Dermis microvascular lymphatic vessel endothelial cell (primary cell): ENCODE data around the gene ABCB7. TPM values are rescaled to one million over a fixed set of nuclear protein-coding genes. Genes with fewer than 3 reads are reported as not detected.
"Not testable (repeated sequence)": the region's sequence is repeated elsewhere in the genome, so short reads cannot be mapped to it uniquely, and the experiment has no call there.

Experiments used
- DNase-seq, 2 donors: peaks; one replicate each; pipeline versions ENCODE4 v3.0.0 to v3.0.0-alpha.2; 2010; ENCODE audit warnings: low read depth in 2 of 2
- total RNA-seq: library from RNA; depleted of rRNA; stranded (reverse); fragments of >200 nt; gene quantifications from 2 replicates; pipeline ENCODE4 v1.2.1, GENCODE V29; 2014

ABCB7 gene
- 29.0 and 31.1 TPM in 2 replicates for total RNA-seq

- peak; percentile 50 to 68 for DNase-seq
These were observed at the start of gene ABCB7 for GRCh38 chrX:75155827-75156525. Gene ABCB7 (minus strand): TSS chrX:75156283. CDS start chrX:75156272, 11 bp downstream.

GRCh38 chrX:75188415-75189206 is 32.5 kb upstream of the ABCB7 start:
- not testable (repeated sequence) for DNase-seq

GRCh38 chrX:75181721-75182120 is 25.6 kb upstream of the ABCB7 start:
- no peak for DNase-seq

GRCh38 chrX:75179536-75180293 is 23.6 kb upstream of the ABCB7 start:
- DNase-seq = not testable (repeated sequence)

- not testable (repeated sequence) for DNase-seq
These were observed 16.3 kb upstream of the ABCB7 start for GRCh38 chrX:75172257-75172890.

GRCh38 chrX:75158054-75158453 is 2.0 kb upstream of the ABCB7 start:
- no peak for DNase-seq

- DNase-seq = peak; percentile 14 to 17
These were observed 455 bp upstream of the ABCB7 start for GRCh38 chrX:75156531-75156945.

GRCh38 chrX:75155447-75155826 is 646 bp downstream of the ABCB7 start:
- peak in 1 of 2 donors; percentile 19 for DNase-seq

GRCh38 chrX:75154871-75155270 is 1.2 kb downstream of the ABCB7 start:
- no peak for DNase-seq

GRCh38 chrX:75151827-75152592 is 4.1 kb downstream of the ABCB7 start:
- DNase-seq = no peak

- DNase-seq = no peak
These were observed 6.4 kb downstream of the ABCB7 start for GRCh38 chrX:75149654-75150053.

GRCh38 chrX:75132672-75133071 is 23.4 kb downstream of the ABCB7 start:
- DNase-seq = no peak

GRCh38 chrX:75131973-75132627 is 24.0 kb downstream of the ABCB7 start:
- no peak for DNase-seq

- DNase-seq = not testable (repeated sequence)
These were observed 27.0 kb downstream of the ABCB7 start for GRCh38 chrX:75129069-75129468.

- no peak for DNase-seq
These were observed 37.8 kb downstream of the ABCB7 start for GRCh38 chrX:75118296-75118695.

GRCh38 chrX:75115707-75116413 is 40.2 kb downstream of the ABCB7 start:
- DNase-seq = no peak

- DNase-seq = no peak
These were observed 41.4 kb downstream of the ABCB7 start for GRCh38 chrX:75114638-75115037.

- DNase-seq = no peak
These were observed 42.4 kb downstream of the ABCB7 start for GRCh38 chrX:75113664-75114063.

- no peak for DNase-seq
These were observed 48.1 kb downstream of the ABCB7 start for GRCh38 chrX:75107863-75108509.
